Osteoblast (primary cell): ENCODE measurements around the gene HOXC9. TPM values are rescaled to one million over a fixed set of nuclear protein-coding genes. Genes with fewer than 3 reads are reported as not detected.

Experiments
- DNase-seq: peaks from one replicate; pipeline ENCODE4 v3.0.0; 2011; ENCODE audit warnings: low spot score, mixed read lengths; ENCODE audit not compliant: insufficient read length; ENCODE audit errors: missing footprints
- H2AFZ ChIP-seq: 2 replicates; pipeline ENCODE4 v1.6.0; 2011; ENCODE audit warnings: mild to moderate bottlenecking, low read length
- H3K27ac ChIP-seq: 2 replicates; pipeline ENCODE4 v1.5.1; 2011; ENCODE audit warnings: mild to moderate bottlenecking, low read depth, low read length, moderate library complexity
- H3K27me3 ChIP-seq: 2 replicates; pipeline ENCODE4 v1.6.0; 2012; ENCODE audit warnings: mild to moderate bottlenecking, control low read depth, inconsistent platforms, low read length, moderate library complexity; ENCODE audit not compliant: insufficient read depth
- H3K36me3 ChIP-seq: 2 replicates; pipeline ENCODE4 v1.5.1; 2011; ENCODE audit warnings: mild to moderate bottlenecking, low read length, control low read depth, moderate library complexity; ENCODE audit not compliant: insufficient read depth
- H3K4me1 ChIP-seq: 2 replicates; pipeline ENCODE4 v1.5.1; 2011; ENCODE audit warnings: mild to moderate bottlenecking, low read length, control low read depth, moderate library complexity; ENCODE audit not compliant: insufficient read depth
- H3K4me2 ChIP-seq: 2 replicates; pipeline ENCODE4 v1.6.0; 2011; ENCODE audit warnings: mild to moderate bottlenecking, low read length; ENCODE audit not compliant: insufficient read depth
- H3K4me3 ChIP-seq: fragments of 200-600 bp; sonication (generic); 3 replicates; pipeline ENCODE4 v1.5.1; 2012; ENCODE audit warnings: mild to moderate bottlenecking, low read length, inconsistent platforms; ENCODE audit not compliant: insufficient read depth
- H3K79me2 ChIP-seq: 2 replicates; pipeline ENCODE4 v1.6.0; 2012; ENCODE audit warnings: mild to moderate bottlenecking, low read length, control low read depth, inconsistent platforms; ENCODE audit not compliant: insufficient read depth
- H3K9me3 ChIP-seq: 2 replicates; pipeline ENCODE4 v1.5.1; 2011; ENCODE audit warnings: low read depth, low read length, control low read depth
- H4K20me1 ChIP-seq: 2 replicates; pipeline ENCODE4 v1.6.0; 2012; ENCODE audit warnings: mild to moderate bottlenecking, low read length, control low read depth; ENCODE audit not compliant: insufficient read depth
- total RNA-seq: library from RNA; depleted of rRNA; stranded (reverse); fragments of >200 nt; gene quantifications from 2 replicates; pipeline ENCODE4 v1.2.3, GENCODE V29; 2012
- TF ChIP-seq, protein P1 (sequence below): IDR thresholded peaks from 2 replicates; pipeline ENCODE4 v1.5.1; 2011; ENCODE audit warnings: mild to moderate bottlenecking, low read depth, low read length, moderate library complexity; ENCODE audit errors: extremely low read depth

The HOXC9 gene
- total RNA-seq, 1 donor, result 11.6 TPM

DNA sequence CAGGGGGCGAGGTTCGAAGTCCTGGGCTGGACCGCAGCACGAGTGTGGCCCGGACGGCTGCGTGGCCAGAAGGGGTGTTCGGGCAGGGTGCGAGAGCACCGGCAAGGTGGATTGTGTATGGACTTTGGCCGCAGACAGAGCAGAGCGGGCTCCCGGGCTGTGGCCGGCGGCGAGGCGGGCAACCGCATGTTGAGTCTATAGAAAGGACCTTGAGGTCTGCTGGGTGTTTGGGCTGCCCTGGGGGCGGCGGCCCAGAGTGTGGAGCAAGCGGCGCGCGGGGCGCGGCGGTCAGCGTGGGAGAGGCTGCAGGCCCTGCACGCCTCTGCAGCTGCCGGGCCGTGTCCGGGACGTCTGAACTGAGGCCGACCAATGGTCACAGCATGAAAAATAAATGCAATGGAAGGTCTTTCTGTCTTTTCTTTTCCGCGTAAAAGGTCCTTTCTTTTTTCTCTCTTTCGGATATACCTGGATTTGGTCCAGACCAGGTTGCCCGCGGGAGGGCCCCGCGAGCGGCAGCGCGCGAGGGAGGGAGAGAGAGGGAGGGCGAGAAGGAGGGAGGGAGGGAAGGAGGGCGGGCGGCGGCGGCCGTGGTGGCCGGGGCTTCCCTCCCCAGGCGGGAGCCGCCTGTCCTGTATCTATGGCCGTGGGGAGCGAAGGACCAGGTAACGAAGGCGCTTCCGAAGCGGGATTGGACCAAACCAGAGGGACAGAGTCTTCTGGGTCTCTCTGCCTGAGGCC is 5.5 kb upstream of the HOXC9 start:
- TF ChIP-seq, protein P1, sequence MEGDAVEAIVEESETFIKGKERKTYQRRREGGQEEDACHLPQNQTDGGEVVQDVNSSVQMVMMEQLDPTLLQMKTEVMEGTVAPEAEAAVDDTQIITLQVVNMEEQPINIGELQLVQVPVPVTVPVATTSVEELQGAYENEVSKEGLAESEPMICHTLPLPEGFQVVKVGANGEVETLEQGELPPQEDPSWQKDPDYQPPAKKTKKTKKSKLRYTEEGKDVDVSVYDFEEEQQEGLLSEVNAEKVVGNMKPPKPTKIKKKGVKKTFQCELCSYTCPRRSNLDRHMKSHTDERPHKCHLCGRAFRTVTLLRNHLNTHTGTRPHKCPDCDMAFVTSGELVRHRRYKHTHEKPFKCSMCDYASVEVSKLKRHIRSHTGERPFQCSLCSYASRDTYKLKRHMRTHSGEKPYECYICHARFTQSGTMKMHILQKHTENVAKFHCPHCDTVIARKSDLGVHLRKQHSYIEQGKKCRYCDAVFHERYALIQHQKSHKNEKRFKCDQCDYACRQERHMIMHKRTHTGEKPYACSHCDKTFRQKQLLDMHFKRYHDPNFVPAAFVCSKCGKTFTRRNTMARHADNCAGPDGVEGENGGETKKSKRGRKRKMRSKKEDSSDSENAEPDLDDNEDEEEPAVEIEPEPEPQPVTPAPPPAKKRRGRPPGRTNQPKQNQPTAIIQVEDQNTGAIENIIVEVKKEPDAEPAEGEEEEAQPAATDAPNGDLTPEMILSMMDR, result no peak
- peaks cover 54% of the 10 kb centered on the region for H3K4me1 ChIP-seq
- no peaks in the 10 kb centered on the region for H3K36me3 ChIP-seq
- H3K79me2 ChIP-seq, result peaks cover 98% of the 10 kb centered on the region
- H3K4me2 ChIP-seq, result peak overlapping the region; percentile 88
- peak overlapping the region; percentile 91 for H3K27ac ChIP-seq
- H2AFZ ChIP-seq, result peak overlapping the region; percentile 81
- peak overlapping the region; percentile 83 for H3K4me3 ChIP-seq
- peak; percentile 88 for DNase-seq
- H3K9me3 ChIP-seq, result no peaks in the 10 kb centered on the region
- H4K20me1 ChIP-seq, result peaks cover 27% of the 10 kb centered on the region
- no peaks in the 10 kb centered on the region for H3K27me3 ChIP-seq

DNA sequence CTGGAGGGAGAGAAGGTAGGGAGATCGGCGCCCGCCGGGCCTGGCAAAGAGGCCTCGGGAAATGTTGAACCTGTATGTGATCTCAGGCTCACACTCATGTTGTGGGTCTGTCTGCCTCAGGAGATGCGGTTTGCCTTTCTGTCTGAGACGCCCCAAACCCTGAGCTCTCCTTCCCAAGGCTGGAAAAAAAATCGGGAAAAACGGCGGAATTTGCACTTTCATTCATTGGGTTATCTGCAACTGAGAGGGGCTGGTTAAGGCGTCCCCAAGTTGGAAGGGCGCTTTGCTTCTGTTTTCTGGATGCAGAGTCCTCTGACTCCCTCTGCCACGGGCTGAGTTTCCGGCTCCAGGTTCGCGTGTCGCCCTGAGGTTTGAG is 5.0 kb upstream of the HOXC9 start:
- Histone ChIP-seq H3K79me2 (peaks cover 98% of the 10 kb centered on the region), H3K36me3 (no peaks in the 10 kb centered on the region), H3K27ac (peak overlapping the region; percentile 91), H3K4me2 (peak overlapping the region; percentile 88), H2AFZ (peak overlapping the region; percentile 81), H4K20me1 (peaks cover 27% of the 10 kb centered on the region), H3K4me3 (peak overlapping the region; percentile 83), H3K4me1 (peaks cover 51% of the 10 kb centered on the region), H3K9me3 (no peaks in the 10 kb centered on the region), H3K27me3 (no peaks in the 10 kb centered on the region)
- TF ChIP-seq, protein P1, result no peak
- no peak for DNase-seq

DNA sequence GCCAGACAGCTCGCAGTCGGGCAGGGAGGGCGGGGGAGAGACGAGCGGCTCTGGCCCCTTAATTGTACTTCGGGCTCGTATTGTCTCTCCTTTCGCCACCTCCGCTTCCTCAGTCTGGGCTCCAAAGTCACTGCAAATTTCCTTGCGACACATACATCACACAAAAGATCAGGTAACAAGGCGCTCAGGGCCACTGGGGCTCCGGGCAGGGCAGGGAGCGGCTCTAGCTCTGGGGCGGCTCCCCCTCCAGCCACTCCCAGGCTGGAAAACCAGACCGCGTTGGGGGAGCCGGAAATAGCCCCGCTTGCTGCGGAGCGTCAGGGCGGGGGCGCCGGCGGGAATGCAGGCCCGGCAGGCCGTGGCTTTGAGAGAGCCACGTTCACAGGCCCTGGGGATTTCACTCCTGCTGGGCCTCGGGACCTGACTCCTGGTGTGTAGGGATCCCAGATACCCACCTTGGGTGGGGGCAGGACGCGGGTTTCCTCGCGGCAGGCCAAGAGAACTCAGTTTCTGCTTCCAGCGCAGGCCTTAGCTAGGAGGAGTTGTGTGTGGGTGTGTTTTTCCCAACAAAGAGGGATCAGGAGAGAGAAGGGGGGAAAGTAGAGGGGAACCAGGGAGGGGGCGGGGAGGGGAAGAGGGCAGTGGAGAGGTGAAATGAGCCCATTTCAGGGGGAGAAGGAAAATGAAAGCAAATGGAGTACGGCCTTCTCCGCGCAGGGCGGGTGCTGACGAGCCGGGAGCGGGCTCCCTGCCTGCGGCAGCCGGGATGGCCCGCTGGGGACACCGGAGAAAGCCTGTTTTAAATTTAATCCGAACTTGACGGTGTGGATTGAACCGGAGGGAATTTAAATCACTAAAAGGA is 4.4 kb upstream of the HOXC9 start:
- H3K4me2 ChIP-seq, result peak overlapping the region; percentile 88
- peak; percentile 93 for DNase-seq
- peaks cover 22% of the 10 kb centered on the region for H4K20me1 ChIP-seq
- peak overlapping the region; percentile 81 for H2AFZ ChIP-seq
- no peaks in the 10 kb centered on the region for H3K9me3 ChIP-seq
- H3K4me1 ChIP-seq, result peaks cover 47% of the 10 kb centered on the region
- TF ChIP-seq, protein P1, result no peak
- H3K79me2 ChIP-seq, result peaks cover 98% of the 10 kb centered on the region
- no peaks in the 10 kb centered on the region for H3K36me3 ChIP-seq
- no peaks in the 10 kb centered on the region for H3K27me3 ChIP-seq
- H3K27ac ChIP-seq, result peak overlapping the region; percentile 91
- H3K4me3 ChIP-seq, result peak overlapping the region; percentile 83
